ENCODE measurements around the gene MIOX. TPM values are rescaled to one million over a fixed set of nuclear protein-coding genes. Genes with fewer than 3 reads are reported as not detected.

MIOX gene
- total RNA-seq = 5.4 TPM

GRCh38 chr22:50486561-50487289 is at the start of gene MIOX:
Gene MIOX, plus strand, starts transcription at chr22:50486859. Its CDS starts 39 bp downstream, at chr22:50486898.

GRCh38 chr22:50474710-50475651 is 11.7 kb upstream of the MIOX start, which contains the start of gene SBF1:
Gene SBF1, minus strand, starts transcription at chr22:50475035. Its CDS starts 195 bp downstream, at chr22:50474840.

GRCh38 chr22:50481440-50482106 is 5.1 kb upstream of the MIOX start, which contains the start of gene ADM2:
Gene ADM2, plus strand, starts transcription at chr22:50481543. Its CDS starts 305 bp downstream, at chr22:50481848.

GRCh38 chr22:50507421-50507990 is 20.8 kb downstream of the MIOX start, which contains the start of gene LMF2:
Gene LMF2, minus strand, starts transcription at chr22:50507702. Its CDS starts 27 bp downstream, at chr22:50507675.

GRCh38 chr22:50507991-50508884 is 21.6 kb downstream of the MIOX start, which contains the start of gene NCAPH2:
Gene NCAPH2, plus strand, starts transcription at chr22:50508224. Its CDS starts 114 bp downstream, at chr22:50508338.

GRCh38 chr22:50525104-50525857 is 38.6 kb downstream of the MIOX start, which contains the start of gene SCO2:
Gene SCO2, minus strand, starts transcription at chr22:50525598. Its CDS starts 1,187 bp downstream, at chr22:50524411.

GRCh38 chr22:50529897-50530579 is 43.4 kb downstream of the MIOX start, which contains the start of gene TYMP:
Gene TYMP, minus strand, starts transcription at chr22:50530012. Its CDS starts 303 bp downstream, at chr22:50529709.

Other genes starting within 250 kb of the MIOX start
- gene TUBGCP6, start 241.8 kb upstream of the MIOX start, total RNA-seq = 55.9 TPM
- gene HDAC10, start 235.6 kb upstream of the MIOX start, total RNA-seq = 36.7 TPM
- 19.1 TPM for gene MAPK12, start 225.2 kb upstream of the MIOX start, total RNA-seq
- gene MAPK11, start 216.5 kb upstream of the MIOX start, total RNA-seq = 6.8 TPM
- gene PLXNB2, start 179.2 kb upstream of the MIOX start, total RNA-seq = 302 TPM
- gene DENND6B, start 159.8 kb upstream of the MIOX start, total RNA-seq = 10.0 TPM
- 58.2 TPM for gene PPP6R2, start 143.5 kb upstream of the MIOX start, total RNA-seq
- gene SBF1, start 11.8 kb upstream of the MIOX start, total RNA-seq = 56.7 TPM
- gene ADM2, start 5.3 kb upstream of the MIOX start, total RNA-seq = 2.2 TPM
- 48.6 TPM for gene LMF2, start 20.8 kb downstream of the MIOX start, total RNA-seq
- 36.1 TPM for gene NCAPH2, start 21.4 kb downstream of the MIOX start, total RNA-seq
- gene SCO2, start 38.7 kb downstream of the MIOX start, total RNA-seq = 0.47 TPM
- gene TYMP, start 43.2 kb downstream of the MIOX start, total RNA-seq = 11.6 TPM
- gene KLHDC7B, start 59.0 kb downstream of the MIOX start, total RNA-seq = 0.18 TPM
- gene SYCE3, start 76.1 kb downstream of the MIOX start, total RNA-seq = 0.58 TPM
- gene CPT1B, start 91.6 kb downstream of the MIOX start, total RNA-seq = 20.6 TPM
- gene CHKB, start 96.0 kb downstream of the MIOX start, total RNA-seq = 70.8 TPM
- gene MAPK8IP2, start 113.9 kb downstream of the MIOX start, total RNA-seq = 1.8 TPM
- 17.6 TPM for gene ARSA, start 141.3 kb downstream of the MIOX start, total RNA-seq
- gene SHANK3, start 186.0 kb downstream of the MIOX start, total RNA-seq = 23.5 TPM